Keratinocyte (primary cell): ENCODE measurements around the gene SLC15A4. TPM values are rescaled to one million over a fixed set of nuclear protein-coding genes. Genes with fewer than 3 reads are reported as not detected.
"Not testable (repeated sequence)": the region's sequence is repeated elsewhere in the genome, so short reads cannot be mapped to it uniquely, and the experiment has no call there.

Experiments used
- DNase-seq: peaks from one replicate; pipeline ENCODE4 v3.0.0-alpha.2; 2011; ENCODE audit warnings: low read depth, missing footprints, low spot score
- FAIRE-seq: peaks from 2 replicates; lab custom pipeline; 2011; peaks lifted over from hg19 to GRCh38; lab: Jason Lieb, UNC
- H2AFZ ChIP-seq: 2 replicates; pipeline ENCODE4 v1.6.0; 2012; ENCODE audit warnings: low read length, control low read depth, inconsistent platforms; ENCODE audit not compliant: control insufficient read depth
- H3K27ac ChIP-seq: 2 replicates; pipeline ENCODE4 v1.5.1; 2011; ENCODE audit warnings: low read length; ENCODE audit not compliant: control insufficient read depth, insufficient read depth
- H3K27me3 ChIP-seq: 3 replicates; pipeline ENCODE4 v1.6.0; 2011; ENCODE audit warnings: low read length; ENCODE audit not compliant: control insufficient read depth, insufficient read depth; ENCODE audit errors: extremely low read depth
- H3K36me3 ChIP-seq, 2 experiments: 2 replicates in 1 of 2; 3 replicates in 1 of 2; pipeline ENCODE4 v1.5.1; 2011; ENCODE audit warnings: low read length in 2 of 2, mild to moderate bottlenecking in 1 of 2; ENCODE audit not compliant: control insufficient read depth in 2 of 2, insufficient read depth in 2 of 2; ENCODE audit errors: extremely low read depth in 1 of 2
- H3K4me1 ChIP-seq: 3 replicates; pipeline ENCODE4 v1.5.1; 2011; ENCODE audit warnings: low read length; ENCODE audit not compliant: control insufficient read depth, insufficient read depth; ENCODE audit errors: extremely low read depth
- H3K4me2 ChIP-seq: 3 replicates; pipeline ENCODE4 v1.6.0; 2011; ENCODE audit warnings: low read depth, low read length; ENCODE audit not compliant: control insufficient read depth, insufficient read depth; ENCODE audit errors: extremely low read depth
- H3K4me3 ChIP-seq, 3 experiments: fragments of 200-600 bp in 1 of 3; sonication (generic) in 1 of 3; 2 replicates in 2 of 3; 3 replicates in 1 of 3; pipeline ENCODE4 v1.5.1; 2011 to 2016; ENCODE audit warnings: low read length in 3 of 3, mild to moderate bottlenecking in 3 of 3, control low read depth in 2 of 3, inconsistent platforms in 1 of 3, low read depth in 1 of 3, mixed read lengths in 1 of 3, mixed run types in 1 of 3, moderate library complexity in 1 of 3; ENCODE audit not compliant: control insufficient read depth in 2 of 3, insufficient read depth in 2 of 3; ENCODE audit errors: extremely low read depth in 1 of 3
- H3K79me2 ChIP-seq: 2 replicates; pipeline ENCODE4 v1.6.0; 2012; ENCODE audit warnings: low read length; ENCODE audit not compliant: control insufficient read depth, insufficient read depth
- H3K9ac ChIP-seq: 3 replicates; pipeline ENCODE4 v1.6.0; 2011; ENCODE audit warnings: low read length; ENCODE audit not compliant: control insufficient read depth, insufficient read depth; ENCODE audit errors: extremely low read depth
- H3K9me1 ChIP-seq: 3 replicates; pipeline ENCODE4 v1.6.0; 2011; ENCODE audit warnings: low read length; ENCODE audit not compliant: control insufficient read depth, insufficient read depth; ENCODE audit errors: extremely low read depth
- H3K9me3 ChIP-seq: 2 replicates; pipeline ENCODE4 v1.5.1; 2012; ENCODE audit warnings: low read depth, low read length; ENCODE audit not compliant: control insufficient read depth
- H4K20me1 ChIP-seq: 3 replicates; pipeline ENCODE4 v1.6.0; 2011; ENCODE audit warnings: low read length; ENCODE audit not compliant: control insufficient read depth, insufficient read depth; ENCODE audit errors: extremely low read depth
- EZH2 ChIP-seq: IDR thresholded peaks from one replicate; pipeline ENCODE4 v1.6.1; 2012; ENCODE audit warnings: inconsistent platforms, mild to moderate bottlenecking, low read length, moderate library complexity
- dilution Hi-C: fragments of 300-500 bp; cut with MboI; formaldehyde crosslinking; loops from one replicate; pipeline ENCODE4 v1.7.0; 2020; ENCODE audit warnings: low sequenced_read_pairs; ENCODE audit not compliant: extremely low pct_ligation_motif_present
- polyA plus RNA-seq, 5 experiments: library from polyadenylated mRNA; depleted of rRNA in 3 of 5; stranded (reverse) in 3 of 5; stranded (forward) in 1 of 5; unstranded in 1 of 5; fragments of >200 nt; gene quantifications; 1 replicate in 1 of 5; 2 replicates in 3 of 5; 3 replicates in 1 of 5; pipeline versions ENCODE4 v1.2.1 to v1.2.3, GENCODE V29; 2011 to 2012; ENCODE audit warnings: missing spikeins in 2 of 5, low read depth in 1 of 5, low replicate concordance in 1 of 5
- TF ChIP-seq, protein P1 (sequence below), 3 experiments: IDR thresholded peaks in 1 of 3; conservative IDR thresholded peaks in 1 of 3; optimal IDR thresholded peaks in 1 of 3; 2 replicates in 2 of 3; 3 replicates in 1 of 3; pipeline versions ENCODE3 to v1.5.1; 2011; ENCODE audit warnings: low read length in 3 of 3, mild to moderate bottlenecking in 3 of 3, moderate library complexity in 2 of 3, control low read depth in 1 of 3, inconsistent platforms in 1 of 3; ENCODE audit not compliant: insufficient read depth in 2 of 3; ENCODE audit errors: extremely low read depth in 1 of 3

SLC15A4 gene
- polyA plus RNA-seq, 1 donor (not counting 4 experiments of a cell fraction or from before 2014, with no cell fraction given): 39.3 TPM

DNA sequence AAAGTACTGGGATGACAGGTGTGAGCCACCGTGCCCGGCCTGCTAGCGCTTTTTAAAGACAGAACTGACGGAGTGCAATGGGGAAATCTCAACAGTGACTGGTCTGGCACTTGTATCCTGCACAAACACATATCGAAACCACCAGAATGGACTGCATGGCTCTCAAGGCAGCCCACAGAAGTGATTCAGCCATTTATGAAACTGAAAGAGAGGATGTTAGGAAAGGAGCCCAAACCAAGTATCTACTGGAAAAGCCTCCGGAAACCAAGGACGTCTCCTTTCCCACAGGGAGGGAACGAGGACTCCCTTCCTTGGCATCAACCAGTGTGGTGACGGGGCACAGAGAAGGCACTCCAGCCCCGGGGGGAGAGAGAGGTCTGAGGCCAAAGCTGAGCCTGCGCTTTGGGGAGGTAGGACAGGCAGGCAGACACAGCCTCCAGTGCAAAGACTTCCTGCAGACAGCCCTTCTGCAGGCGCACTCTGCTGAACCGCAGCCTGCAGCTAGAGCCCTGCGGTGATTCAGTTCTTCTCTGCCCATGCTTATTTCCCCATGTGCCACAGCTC lies 16.5 kb downstream of the SLC15A4 start:
- FAIRE-seq (no peak), DNase-seq (no peak)
- Histone ChIP-seq H3K9ac (no peak overlapping the region), H3K36me3 (peaks cover 17% of the 10 kb centered on the region in 2 experiments), H3K4me2 (no peak overlapping the region), H3K27ac (no peak overlapping the region), H3K79me2 (peaks cover 69% of the 10 kb centered on the region), H2AFZ (no peak overlapping the region), H3K9me1 (no peaks in the 10 kb centered on the region), H3K4me1 (peaks cover 3% of the 10 kb centered on the region), H3K4me3 (no peak overlapping the region), H4K20me1 (peaks cover 5% of the 10 kb centered on the region), H3K9me3 (no peaks in the 10 kb centered on the region), H3K27me3 (no peaks in the 10 kb centered on the region)
- no peak for TF ChIP-seq EZH2
- TF ChIP-seq, protein P1, sequence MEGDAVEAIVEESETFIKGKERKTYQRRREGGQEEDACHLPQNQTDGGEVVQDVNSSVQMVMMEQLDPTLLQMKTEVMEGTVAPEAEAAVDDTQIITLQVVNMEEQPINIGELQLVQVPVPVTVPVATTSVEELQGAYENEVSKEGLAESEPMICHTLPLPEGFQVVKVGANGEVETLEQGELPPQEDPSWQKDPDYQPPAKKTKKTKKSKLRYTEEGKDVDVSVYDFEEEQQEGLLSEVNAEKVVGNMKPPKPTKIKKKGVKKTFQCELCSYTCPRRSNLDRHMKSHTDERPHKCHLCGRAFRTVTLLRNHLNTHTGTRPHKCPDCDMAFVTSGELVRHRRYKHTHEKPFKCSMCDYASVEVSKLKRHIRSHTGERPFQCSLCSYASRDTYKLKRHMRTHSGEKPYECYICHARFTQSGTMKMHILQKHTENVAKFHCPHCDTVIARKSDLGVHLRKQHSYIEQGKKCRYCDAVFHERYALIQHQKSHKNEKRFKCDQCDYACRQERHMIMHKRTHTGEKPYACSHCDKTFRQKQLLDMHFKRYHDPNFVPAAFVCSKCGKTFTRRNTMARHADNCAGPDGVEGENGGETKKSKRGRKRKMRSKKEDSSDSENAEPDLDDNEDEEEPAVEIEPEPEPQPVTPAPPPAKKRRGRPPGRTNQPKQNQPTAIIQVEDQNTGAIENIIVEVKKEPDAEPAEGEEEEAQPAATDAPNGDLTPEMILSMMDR (optimal IDR thresholded peaks at IDR 0.05 in 1 of 3, IDR thresholded peaks at IDR 0.05 in 1 of 3, conservative IDR thresholded peaks at IDR 0.05 in 1 of 3; ENCODE audit: extremely low read depth in 1 of 3, insufficient read depth in 2 of 3, low read length in 3 of 3): no peak
- dilution Hi-C loops: no loop called here

DNA sequence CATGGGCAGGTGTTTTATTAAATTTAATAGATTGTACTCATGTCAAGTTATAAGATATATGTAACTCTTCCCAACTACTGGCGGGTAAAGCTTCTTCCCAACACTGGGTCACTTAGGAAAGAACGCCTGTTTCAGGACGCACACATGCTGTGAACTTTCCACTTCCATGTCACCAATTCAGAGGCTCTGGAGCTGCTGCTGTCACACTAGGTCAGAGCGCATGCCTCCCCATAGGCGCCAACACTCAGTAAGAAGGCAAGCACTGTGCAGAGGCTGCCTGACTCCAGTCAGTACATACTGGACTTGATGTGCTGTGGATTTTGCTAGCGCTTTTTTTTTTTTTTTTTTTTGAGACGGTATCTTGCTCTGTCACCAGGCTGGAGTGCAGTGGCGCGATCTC lies 17.2 kb downstream of the SLC15A4 start:
- no peak for DNase-seq

DNA sequence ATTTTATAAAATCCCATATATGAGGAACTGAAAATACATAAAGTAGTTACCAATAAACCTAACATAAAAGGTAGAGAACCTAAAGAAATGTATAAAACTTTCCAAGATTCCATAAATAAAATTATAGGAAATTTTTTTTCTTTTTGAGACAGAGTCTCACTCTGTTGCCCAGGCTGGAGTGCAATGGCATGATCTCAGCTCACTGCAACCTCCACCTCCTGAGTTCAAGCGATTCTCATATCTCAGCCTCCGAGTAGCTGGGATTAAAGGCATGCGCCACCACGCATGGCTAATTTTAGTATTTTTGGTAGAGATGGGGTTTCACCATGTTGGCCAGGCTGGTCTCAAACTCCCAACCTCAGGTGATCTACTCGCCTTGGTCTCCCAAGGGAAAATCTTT lies 18.4 kb downstream of the SLC15A4 start:
- FAIRE-seq, H2AFZ ChIP-seq, DNase-seq, H3K4me2 ChIP-seq, H3K4me3 ChIP-seq, H4K20me1 ChIP-seq, H3K9ac ChIP-seq, H3K27ac ChIP-seq, H3K27me3 ChIP-seq, H3K9me1 ChIP-seq, H3K9me3 ChIP-seq, dilution Hi-C loops: not testable (repeated sequence)
- Histone ChIP-seq H3K4me1 (peaks cover 12% of the 10 kb centered on the region), H3K36me3 (peaks cover 15 to 16% of the 10 kb centered on the region in 2 experiments), H3K79me2 (peaks cover 65% of the 10 kb centered on the region)

More for the DNA sequence above, 17.2 kb downstream of the SLC15A4 start:
- peaks cover 9% of the 10 kb centered on the region for H3K4me1 ChIP-seq
- FAIRE-seq: no peak
- H3K27me3 ChIP-seq: no peaks in the 10 kb centered on the region
- dilution Hi-C loops: no loop called here
- H3K79me2 ChIP-seq: peaks cover 68% of the 10 kb centered on the region
- H4K20me1 ChIP-seq: peaks cover 6% of the 10 kb centered on the region
- no peak overlapping the region for H3K9ac ChIP-seq
- H3K4me3 ChIP-seq: no peak overlapping the region
- no peak overlapping the region for H3K4me2 ChIP-seq
- H3K27ac ChIP-seq: no peak overlapping the region
- no peak overlapping the region for H2AFZ ChIP-seq
- no peaks in the 10 kb centered on the region for H3K9me3 ChIP-seq
- peaks cover 17% of the 10 kb centered on the region in 2 experiments for H3K36me3 ChIP-seq
- no peaks in the 10 kb centered on the region for H3K9me1 ChIP-seq
- TF ChIP-seq, protein P1 (optimal IDR thresholded peaks at IDR 0.05 in 1 of 3, IDR thresholded peaks at IDR 0.05 in 1 of 3, conservative IDR thresholded peaks at IDR 0.05 in 1 of 3; ENCODE audit: extremely low read depth in 1 of 3, insufficient read depth in 2 of 3, low read length in 3 of 3): no peak
- no peak for TF ChIP-seq EZH2
